Measurements from ENCODE around the gene DNAH6.

The DNAH6 gene

DNA sequence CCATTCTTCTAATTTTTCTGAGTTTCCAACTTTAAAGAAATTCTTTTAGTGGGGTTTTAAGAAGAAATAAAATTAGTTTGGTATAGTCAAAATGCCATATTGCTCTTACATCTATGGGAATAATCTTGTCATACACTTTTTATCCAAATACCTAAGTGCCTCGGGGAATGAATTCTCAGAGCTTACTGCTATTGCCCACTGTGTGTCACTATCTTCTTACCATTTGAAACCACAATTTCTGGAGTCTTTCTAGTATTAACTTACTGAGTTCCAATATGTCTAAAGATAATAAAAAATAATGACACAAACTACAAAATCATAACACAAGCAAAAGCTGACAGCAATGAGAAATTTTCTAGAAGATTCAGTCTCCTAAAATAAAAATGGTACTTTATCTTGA, 23.7 kb upstream of the DNAH6 start:
- no peak overlapping the region for H3K4me3 ChIP-seq (ENCODE audit: severe bottlenecking)
- no peak overlapping the region for H3K27ac ChIP-seq (ENCODE audit: poor library complexity, severe bottlenecking)
- no peaks in the 10 kb centered on the region for H3K9me3 ChIP-seq (ENCODE audit: severe bottlenecking)
- no peak for ATAC-seq (ENCODE audit: low read depth)
- H3K36me3 ChIP-seq (ENCODE audit: low read depth), result no peaks in the 10 kb centered on the region
- DNase-seq (ENCODE audit: low spot score), result no peak
- TF ChIP-seq, protein P1, sequence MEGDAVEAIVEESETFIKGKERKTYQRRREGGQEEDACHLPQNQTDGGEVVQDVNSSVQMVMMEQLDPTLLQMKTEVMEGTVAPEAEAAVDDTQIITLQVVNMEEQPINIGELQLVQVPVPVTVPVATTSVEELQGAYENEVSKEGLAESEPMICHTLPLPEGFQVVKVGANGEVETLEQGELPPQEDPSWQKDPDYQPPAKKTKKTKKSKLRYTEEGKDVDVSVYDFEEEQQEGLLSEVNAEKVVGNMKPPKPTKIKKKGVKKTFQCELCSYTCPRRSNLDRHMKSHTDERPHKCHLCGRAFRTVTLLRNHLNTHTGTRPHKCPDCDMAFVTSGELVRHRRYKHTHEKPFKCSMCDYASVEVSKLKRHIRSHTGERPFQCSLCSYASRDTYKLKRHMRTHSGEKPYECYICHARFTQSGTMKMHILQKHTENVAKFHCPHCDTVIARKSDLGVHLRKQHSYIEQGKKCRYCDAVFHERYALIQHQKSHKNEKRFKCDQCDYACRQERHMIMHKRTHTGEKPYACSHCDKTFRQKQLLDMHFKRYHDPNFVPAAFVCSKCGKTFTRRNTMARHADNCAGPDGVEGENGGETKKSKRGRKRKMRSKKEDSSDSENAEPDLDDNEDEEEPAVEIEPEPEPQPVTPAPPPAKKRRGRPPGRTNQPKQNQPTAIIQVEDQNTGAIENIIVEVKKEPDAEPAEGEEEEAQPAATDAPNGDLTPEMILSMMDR (IDR thresholded peaks at IDR 0.05; ENCODE audit: poor library complexity, severe bottlenecking), result peak; percentile 26
- H3K27me3 ChIP-seq (ENCODE audit: insufficient read depth, poor library complexity, severe bottlenecking), result no peaks in the 10 kb centered on the region
- H3K4me1 ChIP-seq (ENCODE audit: insufficient read depth, poor library complexity, severe bottlenecking), result peaks cover 9% of the 10 kb centered on the region

DNA sequence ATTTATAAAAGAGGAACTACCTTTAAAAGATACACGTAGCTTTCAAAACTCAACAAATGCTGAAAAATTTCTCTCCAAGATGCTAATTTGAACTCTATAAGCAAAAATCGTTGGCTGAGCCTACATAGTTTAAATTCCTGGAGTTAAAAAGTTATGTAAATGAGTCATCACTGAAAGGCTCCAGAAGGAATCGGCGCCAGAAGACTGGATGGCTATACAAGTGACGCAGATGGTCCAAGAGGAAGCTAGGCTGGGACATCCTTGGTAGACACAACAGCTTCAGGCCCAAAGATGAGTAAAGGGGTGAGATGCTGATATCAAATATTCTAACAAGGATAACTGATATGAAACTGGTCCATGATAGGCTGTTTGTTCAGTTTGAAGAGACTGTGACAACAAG, 22.8 kb upstream of the DNAH6 start:
- peaks cover 9% of the 10 kb centered on the region for H3K4me1 ChIP-seq (ENCODE audit: insufficient read depth, poor library complexity, severe bottlenecking)
- H3K27ac ChIP-seq (ENCODE audit: poor library complexity, severe bottlenecking), result peak overlapping the region; percentile 50
- no peaks in the 10 kb centered on the region for H3K27me3 ChIP-seq (ENCODE audit: insufficient read depth, poor library complexity, severe bottlenecking)
- DNase-seq (ENCODE audit: low spot score) (no peak), ATAC-seq (ENCODE audit: low read depth) (peak; percentile 84)
- H3K9me3 ChIP-seq (ENCODE audit: severe bottlenecking), result no peaks in the 10 kb centered on the region
- TF ChIP-seq, protein P1 (IDR thresholded peaks at IDR 0.05; ENCODE audit: poor library complexity, severe bottlenecking), result no peak
- no peak overlapping the region for H3K4me3 ChIP-seq (ENCODE audit: severe bottlenecking)
- no peaks in the 10 kb centered on the region for H3K36me3 ChIP-seq (ENCODE audit: low read depth)

DNA sequence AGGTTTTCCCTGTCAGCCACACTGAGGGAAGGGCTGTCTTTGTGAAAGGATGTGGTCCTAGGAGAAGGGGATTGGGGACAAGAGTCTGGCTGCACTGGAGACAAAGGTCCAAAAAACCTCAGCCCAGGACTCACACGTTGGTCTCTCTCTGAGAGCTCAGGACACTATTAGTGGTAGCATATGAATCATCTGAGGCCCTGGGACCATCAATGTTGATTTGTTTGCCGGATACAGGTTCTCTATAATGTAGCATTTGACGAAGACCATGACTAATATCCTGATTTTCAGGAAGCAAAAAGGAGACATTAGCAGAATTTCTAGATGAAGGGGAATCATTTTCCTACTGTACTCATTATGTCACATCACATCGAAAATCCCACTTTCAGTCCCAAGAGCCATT, 22.2 kb upstream of the DNAH6 start:
- DNase-seq (ENCODE audit: low spot score), result no peak
- peak; percentile 60; the same call in 2 of the 3 replicates for ATAC-seq (ENCODE audit: low read depth)
- Histone ChIP-seq H3K36me3 (ENCODE audit: low read depth) (no peaks in the 10 kb centered on the region), H3K9me3 (ENCODE audit: severe bottlenecking) (no peaks in the 10 kb centered on the region), H3K27ac (ENCODE audit: poor library complexity, severe bottlenecking) (peak overlapping the region; percentile 50), H3K4me1 (ENCODE audit: insufficient read depth, poor library complexity, severe bottlenecking) (peaks cover 9% of the 10 kb centered on the region), H3K27me3 (ENCODE audit: insufficient read depth, poor library complexity, severe bottlenecking) (no peaks in the 10 kb centered on the region), H3K4me3 (ENCODE audit: severe bottlenecking) (no peak overlapping the region)
- TF ChIP-seq, protein P1 (IDR thresholded peaks at IDR 0.05; ENCODE audit: poor library complexity, severe bottlenecking), result no peak

DNA sequence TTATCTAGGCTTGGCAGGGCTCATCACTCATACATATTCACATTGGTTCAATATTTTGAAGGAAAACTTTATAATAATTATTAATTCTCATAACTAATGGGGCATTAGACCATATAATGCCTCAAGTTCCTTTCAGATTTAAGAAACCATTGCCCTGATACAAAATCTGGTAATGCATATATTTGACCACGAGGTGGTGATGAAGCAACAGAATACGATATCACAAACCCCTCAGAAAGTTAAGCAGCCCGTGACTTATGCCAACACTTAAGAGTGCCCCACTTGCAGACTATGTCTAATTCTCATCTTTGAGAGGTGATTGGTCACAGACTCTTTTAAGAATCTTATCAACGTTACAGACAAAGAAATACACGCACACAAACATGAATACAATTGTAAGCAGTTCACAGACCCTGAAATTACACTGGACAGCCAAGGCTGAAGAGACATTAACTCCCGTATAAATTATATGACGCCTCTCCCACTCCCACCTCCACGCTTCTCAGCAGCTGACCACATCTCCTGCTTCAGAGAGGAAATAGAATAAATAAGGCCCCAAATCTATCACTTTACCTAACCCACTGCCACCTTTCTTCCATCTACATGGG, 20.7 kb upstream of the DNAH6 start:
- Histone ChIP-seq H3K4me1 (ENCODE audit: insufficient read depth, poor library complexity, severe bottlenecking) (peaks cover 9% of the 10 kb centered on the region), H3K4me3 (ENCODE audit: severe bottlenecking) (no peak overlapping the region), H3K9me3 (ENCODE audit: severe bottlenecking) (no peaks in the 10 kb centered on the region), H3K27ac (ENCODE audit: poor library complexity, severe bottlenecking) (no peak overlapping the region), H3K27me3 (ENCODE audit: insufficient read depth, poor library complexity, severe bottlenecking) (no peaks in the 10 kb centered on the region), H3K36me3 (ENCODE audit: low read depth) (no peaks in the 10 kb centered on the region)
- ATAC-seq (ENCODE audit: low read depth) (peak; percentile 51; the same call in 2 of the 3 replicates), DNase-seq (ENCODE audit: low spot score) (no peak)
- TF ChIP-seq, protein P1 (IDR thresholded peaks at IDR 0.05; ENCODE audit: poor library complexity, severe bottlenecking), result peak; percentile 65

DNA sequence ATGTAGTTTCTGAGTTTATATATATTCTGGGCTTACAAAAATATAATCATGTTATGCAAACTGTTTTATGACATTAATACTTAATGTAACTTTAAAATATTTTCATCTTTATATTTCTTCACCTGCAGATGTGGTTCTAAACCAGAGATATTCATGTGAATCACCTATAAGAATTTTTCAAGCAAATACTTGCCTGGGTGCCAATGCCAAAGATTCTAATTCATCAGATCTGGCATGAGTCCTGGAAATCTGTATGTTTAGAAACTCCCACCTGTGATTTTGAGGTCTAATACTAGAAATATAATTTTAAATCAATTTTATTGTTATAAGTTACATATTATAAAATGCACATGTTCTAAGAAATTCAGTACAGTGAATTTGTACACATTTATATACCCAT, 19.9 kb upstream of the DNAH6 start:
- TF ChIP-seq, protein P1 (IDR thresholded peaks at IDR 0.05; ENCODE audit: poor library complexity, severe bottlenecking), result no peak
- no peaks in the 10 kb centered on the region for H3K36me3 ChIP-seq (ENCODE audit: low read depth)
- no peak for ATAC-seq (ENCODE audit: low read depth)
- no peaks in the 10 kb centered on the region for H3K9me3 ChIP-seq (ENCODE audit: severe bottlenecking)
- no peak for DNase-seq (ENCODE audit: low spot score)
- no peak overlapping the region for H3K27ac ChIP-seq (ENCODE audit: poor library complexity, severe bottlenecking)
- no peak overlapping the region for H3K4me3 ChIP-seq (ENCODE audit: severe bottlenecking)
- no peaks in the 10 kb centered on the region for H3K27me3 ChIP-seq (ENCODE audit: insufficient read depth, poor library complexity, severe bottlenecking)
- H3K4me1 ChIP-seq (ENCODE audit: insufficient read depth, poor library complexity, severe bottlenecking), result peaks cover 9% of the 10 kb centered on the region
